Measurements from ENCODE around the gene CAB39L. TPM values are rescaled to one million over a fixed set of nuclear protein-coding genes. Genes with fewer than 3 reads are reported as not detected.

The CAB39L gene
- total and polyA plus RNA-seq, 9 of the 15 experiments (the other 6 are each of a cell fraction or from before 2014, with no cell fraction given): 1.1 to 4.2 (median 2.6) TPM

DNA sequence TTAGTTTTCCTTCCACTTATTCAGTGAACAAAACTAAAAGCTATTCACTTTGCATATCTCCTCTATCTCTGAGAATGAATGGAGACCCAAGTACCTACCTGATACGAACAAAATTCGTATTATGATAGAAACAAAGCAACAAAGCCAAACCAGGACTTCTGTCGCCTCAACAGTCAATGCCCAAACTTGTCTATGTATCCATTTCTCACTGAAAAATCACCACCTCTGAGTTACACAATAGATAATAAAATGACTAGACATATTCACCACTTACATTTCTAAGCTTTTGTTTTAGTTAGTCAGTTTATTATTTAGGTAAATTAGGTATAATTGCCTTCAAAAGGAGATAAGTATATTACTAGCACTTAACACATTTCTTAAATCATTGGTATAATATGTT, 67.7 kb downstream of the CAB39L start:
- Histone ChIP-seq H3K4me3 (no peak overlapping the region), H3K4me2 (ENCODE audit: insufficient read depth, low read length) (no peak overlapping the region), H3K27ac (ENCODE audit: extremely low read depth, low read depth, low read length) (no peak overlapping the region), H2AFZ (ENCODE audit: low read depth, low read length) (no peak overlapping the region), H3K4me1 (replicated peaks in 1 of 2; ENCODE audit: control insufficient read depth in 2 of 2, insufficient read depth in 2 of 2, low read length in 2 of 2) (no peaks in the 10 kb centered on the region; a peak in 1 of 5 replicates), H4K20me1 (replicated peaks; ENCODE audit: control insufficient read depth, insufficient read depth, low read length) (no peaks in the 10 kb centered on the region), H3K9ac (ENCODE audit: insufficient read depth in 1 of 2, low read depth in 2 of 2, low read length in 2 of 2) (no peak overlapping the region), H3K9me3 (replicated peaks; ENCODE audit: control insufficient read depth, insufficient read depth, low read depth, low read length) (no peaks in the 10 kb centered on the region), H3K27me3 (ENCODE audit: control insufficient read depth in 2 of 2, insufficient read depth in 2 of 2, low read length in 2 of 2) (no peaks in the 10 kb centered on the region), H3K36me3 (ENCODE audit: control insufficient read depth, insufficient read depth, low read length) (no peaks in the 10 kb centered on the region), H3K9me1 (ENCODE audit: control insufficient read depth, insufficient read depth, low read length) (no peaks in the 10 kb centered on the region), H3K79me2 (ENCODE audit: control insufficient read depth, insufficient read depth, low read length) (no peaks in the 10 kb centered on the region)
- intact Hi-C loops (cut with micrococcal nuclease): no loop called here
- WGBS (ENCODE audit: insufficient coverage, low coverage, missing lambda C conversion rate): 62% methylated on average over 3 of the region's 3 CpGs
- DNase-seq (ENCODE audit: extremely low read depth in 1 of 4, low spot score in 3 of 4) (no peak), ATAC-seq (no peak), FAIRE-seq (no peak)
- TF ChIP-seq ZNF24 (IDR thresholded peaks at IDR 0.05) (no peak), HMG20A (CRISPR knock-in tag; conservative IDR thresholded peaks at IDR 0.05) (no peak), HMGN3 (IDR thresholded peaks at IDR 0.05; ENCODE audit: borderline replicate concordance, extremely low read depth, insufficient read length, low read depth, low read length) (no peak), TAF9B (IDR thresholded peaks at IDR 0.05; ENCODE audit: partially characterized antibody) (no peak), ZNF589 (CRISPR knock-in tag; IDR thresholded peaks at IDR 0.05; ENCODE audit: low read depth) (no peak), ZNF668 (CRISPR knock-in tag; IDR thresholded peaks at IDR 0.05) (no peak), NCOA2 (IDR thresholded peaks at IDR 0.05; ENCODE audit: partially characterized antibody in 2 of 2) (no peak), RBM22 (IDR thresholded peaks at IDR 0.05; ENCODE audit: low read depth, low read length, poor library complexity, severe bottlenecking) (no peak), PTRF (tag; IDR thresholded peaks at IDR 0.05) (no peak)
- TF ChIP-seq, protein P1, sequence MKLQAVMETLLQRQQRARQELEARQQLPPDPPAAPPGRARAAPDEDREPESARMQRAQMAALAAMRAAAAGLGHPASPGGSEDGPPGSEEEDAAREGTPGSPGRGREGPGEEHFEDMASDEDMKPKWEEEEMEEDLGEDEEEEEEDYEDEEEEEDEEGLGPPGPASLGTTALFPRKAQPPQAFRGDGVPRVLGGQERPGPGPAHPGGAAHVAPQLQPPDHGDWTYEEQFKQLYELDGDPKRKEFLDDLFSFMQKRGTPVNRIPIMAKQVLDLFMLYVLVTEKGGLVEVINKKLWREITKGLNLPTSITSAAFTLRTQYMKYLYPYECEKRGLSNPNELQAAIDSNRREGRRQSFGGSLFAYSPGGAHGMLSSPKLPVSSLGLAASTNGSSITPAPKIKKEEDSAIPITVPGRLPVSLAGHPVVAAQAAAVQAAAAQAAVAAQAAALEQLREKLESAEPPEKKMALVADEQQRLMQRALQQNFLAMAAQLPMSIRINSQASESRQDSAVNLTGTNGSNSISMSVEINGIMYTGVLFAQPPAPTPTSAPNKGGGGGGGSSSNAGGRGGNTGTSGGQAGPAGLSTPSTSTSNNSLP (IDR thresholded peaks at IDR 0.05; ENCODE audit: borderline replicate concordance, low read depth, low read length): no peak
- ChIA-PET POLR2A (interaction anchor here (1.1 to 1.4 kb wide), 2 partner anchors 25 to 67 kb away, joined by 4 read pairs; partner anchors contain the start of genes CAB39L and SETDB2), CTCF (ENCODE audit: low intra/inter-chr PET ratio) (no interaction called here)
- no TSS peak for BruUV-seq (replicated peaks)
- in situ Hi-C loops (cut with MboI): no loop called here

All from K562 (cell line).